IMR-90 (cell line): ENCODE results near the gene TGFA. TPM values are rescaled to one million over a fixed set of nuclear protein-coding genes. Genes with fewer than 3 reads are reported as not detected.

ENCODE experiments used
- ATAC-seq: fragments of 200-7000 bp; cut with Tn5 transposase; 2 replicates; pipeline ENCODE4 v1.9.1; 2020; ENCODE audit warnings: low read depth, mild to moderate bottlenecking, moderate library complexity
- BruUV-seq: library from RNA; stranded (reverse); fragments of 400-500 nt; replicated peaks from 2 replicates; lab custom pipeline; 2021; lab: Mats Ljungman, UMichigan
- CTCF ChIA-PET: fragments of 300-600 bp; formaldehyde crosslinking; extraction: SDS; loops from one replicate; lab custom pipeline; 2021; ENCODE audit warnings: antibody characterized with exemption; lab: Yijun Ruan, JAX
- POLR2A ChIA-PET: fragments of 300-600 bp; sonication (Branson Sonifier 250); formaldehyde crosslinking; loops from one replicate; lab custom pipeline; 2022; ENCODE audit warnings: antibody characterized with exemption; ENCODE audit not compliant: unreplicated experiment; lab: Charles Lee
- DNase-seq: peaks from one replicate; pipeline ENCODE4 v3.0.0; 2013
- H2AFZ ChIP-seq: replicated peaks from 2 replicates; pipeline ENCODE3; 2013; ENCODE audit warnings: low read length, mild to moderate bottlenecking; ENCODE audit not compliant: poor library complexity
- H2AK5ac ChIP-seq: 2 replicates; pipeline ENCODE4 v1.6.1; 2013; ENCODE audit warnings: low read depth, low read length, inconsistent platforms
- H2AK9ac ChIP-seq: replicated peaks from 2 replicates; pipeline ENCODE3; 2013; ENCODE audit warnings: mild to moderate bottlenecking, low read depth, low read length, moderate library complexity; ENCODE audit not compliant: poor library complexity
- H2BK120ac ChIP-seq: 2 replicates; pipeline ENCODE4 v1.6.1; 2013; ENCODE audit warnings: low read depth, low read length, inconsistent platforms
- H2BK15ac ChIP-seq: 3 replicates; pipeline ENCODE4 v1.6.1; 2013; ENCODE audit warnings: low read depth, low read length, inconsistent platforms
- H2BK20ac ChIP-seq: 2 replicates; pipeline ENCODE4 v1.6.1; 2013; ENCODE audit warnings: low read depth, mild to moderate bottlenecking, inconsistent platforms, low read length, moderate library complexity
- H2BK5ac ChIP-seq: 2 replicates; pipeline ENCODE4 v1.6.1; 2013; ENCODE audit warnings: mild to moderate bottlenecking, low read depth, low read length, inconsistent platforms; ENCODE audit not compliant: poor library complexity, severe bottlenecking
- H3K14ac ChIP-seq: replicated peaks from 2 replicates; pipeline ENCODE4 v1.6.1; 2013; ENCODE audit warnings: low read depth, low read length, inconsistent platforms
- H3K18ac ChIP-seq: 2 replicates; pipeline ENCODE4 v1.6.1; 2013; ENCODE audit warnings: low read depth, low read length, control low read depth
- H3K23ac ChIP-seq: 2 replicates; pipeline ENCODE4 v1.6.1; 2013; ENCODE audit warnings: low read depth, low read length, inconsistent platforms
- H3K27ac ChIP-seq: 2 replicates; pipeline ENCODE4 v1.5.1; 2013; ENCODE audit warnings: mild to moderate bottlenecking, control low read depth, low read length; ENCODE audit not compliant: insufficient read depth
- H3K27me3 ChIP-seq: 2 replicates; pipeline ENCODE4 v1.6.1; 2013; ENCODE audit warnings: low read length; ENCODE audit not compliant: control insufficient read depth, insufficient read depth
- H3K36me3 ChIP-seq: 2 replicates; pipeline ENCODE4 v1.6.1; 2013; ENCODE audit warnings: low read length, mixed read lengths; ENCODE audit not compliant: control insufficient read depth, insufficient read depth
- H3K4ac ChIP-seq: 2 replicates; pipeline ENCODE4 v1.6.1; 2013; ENCODE audit warnings: low read depth, low read length, inconsistent platforms
- H3K4me1 ChIP-seq: 2 replicates; pipeline ENCODE4 v1.6.1; 2013; ENCODE audit warnings: low read length, mixed read lengths; ENCODE audit not compliant: control insufficient read depth, insufficient read depth
- H3K4me2 ChIP-seq: 2 replicates; pipeline ENCODE4 v1.6.1; 2013; ENCODE audit warnings: low read depth, mild to moderate bottlenecking, control low read depth, low read length, moderate library complexity
- H3K4me3 ChIP-seq: 2 replicates; pipeline ENCODE4 v1.5.1; 2013; ENCODE audit warnings: low read depth, mild to moderate bottlenecking, control low read depth, low read length, moderate library complexity; ENCODE audit not compliant: insufficient read depth
- H3K56ac ChIP-seq: 2 replicates; pipeline ENCODE4 v1.6.1; 2013; ENCODE audit warnings: low read length, inconsistent platforms; ENCODE audit not compliant: insufficient read depth; ENCODE audit errors: extremely low read depth
- H3K79me1 ChIP-seq, 2 experiments: 2 replicates each; pipeline ENCODE4 v1.6.1; 2013; ENCODE audit warnings: low read length in 2 of 2, inconsistent platforms in 1 of 2, low read depth in 1 of 2
- H3K9ac ChIP-seq: 2 replicates; pipeline ENCODE4 v1.6.1; 2013; ENCODE audit warnings: low read depth, low read length, control low read depth
- H3K9me1 ChIP-seq: 2 replicates; pipeline ENCODE4 v1.6.1; 2013; ENCODE audit warnings: low read length, inconsistent platforms; ENCODE audit not compliant: insufficient read depth
- H3K9me3 ChIP-seq: 2 replicates; pipeline ENCODE4 v1.6.1; 2013; ENCODE audit warnings: low read length; ENCODE audit not compliant: control insufficient read depth, insufficient read depth
- H4K20me1 ChIP-seq: 2 replicates; pipeline ENCODE4 v1.6.1; 2013; ENCODE audit warnings: low read length, inconsistent platforms; ENCODE audit not compliant: insufficient read depth
- H4K5ac ChIP-seq: 2 replicates; pipeline ENCODE4 v1.6.1; 2013; ENCODE audit warnings: mild to moderate bottlenecking, low read depth, low read length, control low read depth
- H4K8ac ChIP-seq, 2 experiments: 2 replicates each; pipeline ENCODE4 v1.6.1; 2013; ENCODE audit warnings: low read depth in 2 of 2, low read length in 2 of 2, control low read depth in 1 of 2, inconsistent platforms in 1 of 2
- H4K91ac ChIP-seq: 2 replicates; pipeline ENCODE4 v1.6.1; 2013; ENCODE audit warnings: low read depth, low read length, inconsistent platforms; ENCODE audit not compliant: insufficient read depth
- BHLHE40 ChIP-seq: fragments of 150-350 bp; IDR thresholded peaks from 2 replicates; pipeline ENCODE4 v1.6.1; 2016; ENCODE audit warnings: mild to moderate bottlenecking, low read depth, low read length
- CEBPB ChIP-seq: IDR thresholded peaks from 2 replicates; pipeline ENCODE4 v1.6.1; 2012; ENCODE audit warnings: low read depth, low read length, improper control_type of control experiment
- CHD1 ChIP-seq: IDR thresholded peaks from 2 replicates; pipeline ENCODE4 v1.6.1; 2012; ENCODE audit warnings: low read depth, low read length, improper control_type of control experiment
- ELK1 ChIP-seq: fragments of 150-350 bp; IDR thresholded peaks from 2 replicates; pipeline ENCODE4 v1.6.1; 2016; ENCODE audit warnings: low read depth, mild to moderate bottlenecking, low read length, moderate library complexity, borderline replicate concordance
- FOS ChIP-seq: fragments of 150-350 bp; IDR thresholded peaks from 2 replicates; pipeline ENCODE4 v1.6.1; 2016; ENCODE audit warnings: low read depth, low read length
- MAFK ChIP-seq: IDR thresholded peaks from 2 replicates; pipeline ENCODE4 v1.6.1; 2012; ENCODE audit warnings: low read depth, low read length, improper control_type of control experiment
- NFE2L2 ChIP-seq: fragments of 150-350 bp; IDR thresholded peaks from 2 replicates; pipeline ENCODE4 v1.6.1; 2016; ENCODE audit warnings: low read depth, mild to moderate bottlenecking, low read length
- RAD21 ChIP-seq: IDR thresholded peaks from 2 replicates; pipeline ENCODE4 v1.6.1; 2012; ENCODE audit warnings: low read length, improper control_type of control experiment
- RCOR1 ChIP-seq: IDR thresholded peaks from 2 replicates; pipeline ENCODE4 v1.6.1; 2012; ENCODE audit warnings: mild to moderate bottlenecking, low read length, improper control_type of control experiment; ENCODE audit not compliant: insufficient replicate concordance
- RFX5 ChIP-seq: IDR thresholded peaks from 2 replicates; pipeline ENCODE4 v1.8.0; 2012; ENCODE audit warnings: low read depth, mild to moderate bottlenecking, low read length, moderate library complexity
- SMC3 ChIP-seq: fragments of 150-350 bp; IDR thresholded peaks from 2 replicates; pipeline ENCODE4 v1.6.1; 2016; ENCODE audit warnings: low read depth, mild to moderate bottlenecking, antibody characterized with exemption, low read length, moderate library complexity
- USF2 ChIP-seq: fragments of 150-350 bp; IDR thresholded peaks from 2 replicates; pipeline ENCODE4 v1.6.1; 2017; ENCODE audit warnings: mild to moderate bottlenecking, antibody characterized with exemption, low read length, low read depth
- WGBS, 2 experiments: methylation state at CpG; one replicate each; pipeline versions ENCODE4 v1.1.5 to v1.1.7; 2013; ENCODE audit warnings: missing lambda C conversion rate in 2 of 2; ENCODE audit not compliant: insufficient read length in 1 of 2; ENCODE audit errors: extremely low coverage in 2 of 2; 5-methylcytosine and 5-hydroxymethylcytosine counted together
- dilution Hi-C: fragments of 300-500 bp; cut with HindIII; formaldehyde crosslinking; loops from one replicate; pipeline ENCODE4 v1.14.3; 2018; ENCODE audit warnings: low sequenced_read_pairs; ENCODE audit not compliant: unreplicated experiment
- in situ Hi-C: fragments of 300-500 bp; cut with MboI; formaldehyde crosslinking; loops from 3 replicates; pipeline ENCODE4 v1.14.3; 2019; ENCODE audit warnings: low sequenced_read_pairs, inconsistent platforms, mixed read lengths
- intact Hi-C: fragments of 100-400 bp; cut with micrococcal nuclease; formaldehyde crosslinking; loops from 2 replicates; pipeline ENCODE4 v1.10.0; 2022
- polyA plus RNA-seq, 3 experiments: library from polyadenylated mRNA; depleted of rRNA; stranded (reverse); fragments of >200 nt; gene quantifications; 2 replicates each; pipeline ENCODE4 v1.2.3, GENCODE V29; 2012; ENCODE audit warnings: low replicate concordance in 1 of 3
- total RNA-seq: library from RNA; depleted of rRNA; stranded (reverse); fragments of >200 nt; gene quantifications from 2 replicates; pipeline ENCODE4 v1.2.3, GENCODE V29; 2012

The TGFA gene
- total and polyA plus RNA-seq, 2 of the 4 experiments (the other 2 are of a cell fraction), result not detected

GRCh38 chr2:70570041-70570661, 16.5 kb upstream of the TGFA start:
- no peak for ATAC-seq
- in situ Hi-C loops, result no loop called here
- no CpG with 5 or more reads among the region's 7 CpGs for WGBS, 2 experiments

More at GRCh38 chr2:70570041-70570661, 16.5 kb upstream of the TGFA start:
- Histone ChIP-seq H3K27ac (no peak overlapping the region), H3K79me1 (no peaks in the 10 kb centered on the region), H3K18ac (no peak overlapping the region), H2BK20ac (no peak overlapping the region), H3K23ac (no peak overlapping the region), H3K56ac (no peak overlapping the region), H3K4me3 (no peak overlapping the region), H2BK15ac (no peak overlapping the region), H3K14ac (no peak overlapping the region), H3K27me3 (peaks cover 3% of the 10 kb centered on the region), H3K4me2 (no peak overlapping the region), H3K9me1 (no peaks in the 10 kb centered on the region), H3K4me1 (no peaks in the 10 kb centered on the region), H4K8ac (no peak overlapping the region), H3K9ac (no peak overlapping the region), H3K36me3 (no peaks in the 10 kb centered on the region), H4K5ac (no peak overlapping the region), H2AK9ac (no peak overlapping the region), H3K4ac (no peak overlapping the region), H2AFZ (no peak overlapping the region), H4K20me1 (no peaks in the 10 kb centered on the region), H3K9me3 (no peaks in the 10 kb centered on the region), H2BK120ac (no peak overlapping the region), H2BK5ac (no peak overlapping the region), H2AK5ac (no peak overlapping the region), H4K91ac (no peak overlapping the region)
- BruUV-seq, result no TSS peak
- POLR2A ChIA-PET, result no interaction called here
- CTCF ChIA-PET, result no interaction called here
- dilution Hi-C loops, result no loop called here
- no peak for TF ChIP-seq BHLHE40
- no peak for TF ChIP-seq CEBPB
- no peak for TF ChIP-seq NFE2L2
- TF ChIP-seq RFX5, result no peak
- TF ChIP-seq ELK1, result no peak
- TF ChIP-seq FOS, result no peak
- TF ChIP-seq MAFK, result no peak
- no peak for TF ChIP-seq RAD21
- TF ChIP-seq RCOR1, result no peak
- TF ChIP-seq CHD1, result no peak
- TF ChIP-seq SMC3, result no peak
- no peak for TF ChIP-seq USF2
- no peak for DNase-seq
- intact Hi-C loops, result no loop called here
